WTC11 (cell line): ENCODE data around the gene PRKCZ. TPM values are rescaled to one million over a fixed set of nuclear protein-coding genes. Genes with fewer than 3 reads are reported as not detected.

Experiments
- ATAC-seq: fragments of 200-7000 bp; cut with Tn5 transposase; 2 replicates; pipeline ENCODE4 v1.10.0; 2021; ENCODE audit warnings: mild to moderate bottlenecking, moderate library complexity
- CTCF ChIA-PET: fragments of 300-600 bp; sonication (Branson Sonifier 250); formaldehyde crosslinking; loops from one replicate; lab custom pipeline; 2021; ENCODE audit warnings: antibody characterized with exemption; lab: Charles Lee
- POLR2A ChIA-PET: fragments of 350-600 bp; sonication (Branson Sonifier 250); formaldehyde crosslinking; loops from one replicate; lab custom pipeline; 2021; ENCODE audit warnings: antibody characterized with exemption; lab: Charles Lee
- DNase-seq: peaks from one replicate; pipeline ENCODE4 v3.0.0; 2021; ENCODE audit warnings: low spot score
- H3K27ac Mint-ChIP-seq: 2 replicates; pipeline ENCODE4 v1.8.0; 2021; ENCODE audit warnings: mixed read lengths
- H3K27me3 Mint-ChIP-seq: 2 replicates; pipeline ENCODE4 v1.8.0; 2021; ENCODE audit warnings: low read depth, mild to moderate bottlenecking, moderate library complexity, mixed read lengths
- H3K36me3 Mint-ChIP-seq: 2 replicates; pipeline ENCODE4 v1.8.0; 2021; ENCODE audit warnings: mixed read lengths
- H3K4me1 Mint-ChIP-seq: 2 replicates; pipeline ENCODE4 v1.8.0; 2022; ENCODE audit warnings: mixed read lengths
- H3K4me3 Mint-ChIP-seq: 2 replicates; pipeline ENCODE4 v1.8.0; 2021; ENCODE audit warnings: mild to moderate bottlenecking, moderate library complexity, mixed read lengths
- H3K9me3 Mint-ChIP-seq: 2 replicates; pipeline ENCODE4 v1.8.0; 2021; ENCODE audit warnings: mixed read lengths
- CBFB ChIP-seq: sonication (generic); formaldehyde crosslinking; IDR thresholded peaks from 2 replicates; pipeline ENCODE4 v1.8.1; 2022; ENCODE audit warnings: mild to moderate bottlenecking, low read depth, missing genetic modification reagents
- CREM ChIP-seq: sonication (generic); formaldehyde crosslinking; IDR thresholded peaks from 2 replicates; pipeline ENCODE4 v1.8.1; 2022; ENCODE audit warnings: mild to moderate bottlenecking, missing genetic modification reagents, moderate library complexity
- HMGXB4 ChIP-seq: sonication (generic); formaldehyde crosslinking; IDR thresholded peaks from 2 replicates; pipeline ENCODE4 v1.8.1; 2023; ENCODE audit warnings: mild to moderate bottlenecking, moderate library complexity, missing genetic modification reagents
- IRF2 ChIP-seq: sonication (generic); formaldehyde crosslinking; IDR thresholded peaks from 2 replicates; pipeline ENCODE4 v1.8.0; 2022; ENCODE audit warnings: low read depth, missing genetic modification reagents, borderline replicate concordance
- JAZF1 ChIP-seq: fragments of 250-450 bp; sonication (Bioruptor Pico); IDR thresholded peaks from 2 replicates; pipeline ENCODE4 v1.9.0; 2021; ENCODE audit warnings: moderate library complexity, mild to moderate bottlenecking, inconsistent platforms
- JUN ChIP-seq: sonication (generic); formaldehyde crosslinking; IDR thresholded peaks from 2 replicates; pipeline ENCODE4 v1.8.0; 2023; ENCODE audit warnings: mild to moderate bottlenecking, missing genetic modification reagents
- NFE2L1 ChIP-seq: sonication (generic); formaldehyde crosslinking; IDR thresholded peaks from 2 replicates; pipeline ENCODE4 v1.8.1; 2023; ENCODE audit warnings: missing genetic modification reagents
- NR1H2 ChIP-seq: sonication (generic); formaldehyde crosslinking; IDR thresholded peaks from 2 replicates; pipeline ENCODE4 v1.9.0; 2021; ENCODE audit warnings: mild to moderate bottlenecking, moderate library complexity, missing genetic modification reagents
- NR3C1 ChIP-seq: sonication (generic); formaldehyde crosslinking; conservative IDR thresholded peaks from 2 replicates; pipeline ENCODE4 v1.8.1; 2023; ENCODE audit warnings: low read depth, mild to moderate bottlenecking, missing genetic modification reagents
- PRRX2 ChIP-seq: fragments of 250-450 bp; sonication (Bioruptor Pico); IDR thresholded peaks from 2 replicates; pipeline ENCODE4 v1.8.0; 2021; ENCODE audit warnings: mild to moderate bottlenecking
- RELA ChIP-seq: sonication (generic); formaldehyde crosslinking; IDR thresholded peaks from 2 replicates; pipeline ENCODE4 v1.8.1; 2022; ENCODE audit warnings: missing genetic modification reagents, mild to moderate bottlenecking, borderline replicate concordance
- SOX15 ChIP-seq: fragments of 250-450 bp; sonication (Bioruptor Pico); IDR thresholded peaks from 2 replicates; pipeline ENCODE4 v1.9.0; 2021; ENCODE audit warnings: mild to moderate bottlenecking
- TEAD4 ChIP-seq: sonication (generic); formaldehyde crosslinking; IDR thresholded peaks from 2 replicates; pipeline ENCODE4 v1.8.0; 2022; ENCODE audit warnings: mild to moderate bottlenecking, missing genetic modification reagents
- USF1 ChIP-seq: sonication (generic); formaldehyde crosslinking; IDR thresholded peaks from 2 replicates; pipeline ENCODE4 v1.8.0; 2022; ENCODE audit warnings: mild to moderate bottlenecking, missing genetic modification reagents
- ZMAT4 ChIP-seq: fragments of 250-450 bp; sonication (Bioruptor Pico); IDR thresholded peaks from 2 replicates; pipeline ENCODE4 v1.9.0; 2021; ENCODE audit warnings: mild to moderate bottlenecking
- ZNF121 ChIP-seq: sonication (generic); formaldehyde crosslinking; IDR thresholded peaks from 2 replicates; pipeline ENCODE4 v1.8.0; 2023; ENCODE audit warnings: missing genetic modification reagents
- ZNF416 ChIP-seq: fragments of 250-450 bp; sonication (Bioruptor Pico); IDR thresholded peaks from 2 replicates; pipeline ENCODE4 v1.9.0; 2021; ENCODE audit warnings: mild to moderate bottlenecking, inconsistent platforms
- ZNF512 ChIP-seq: sonication (generic); formaldehyde crosslinking; IDR thresholded peaks from 2 replicates; pipeline ENCODE4 v1.8.1; 2022; ENCODE audit warnings: missing genetic modification reagents, borderline replicate concordance
- total RNA-seq: library from RNA; stranded (reverse); gene quantifications from 3 replicates; pipeline ENCODE4 v1.2.3, GENCODE V29; 2021
- TF ChIP-seq, protein P1 (sequence below): fragments of 250-450 bp; sonication (Bioruptor Pico); IDR thresholded peaks from 2 replicates; pipeline ENCODE4 v2.1.2; 2022; ENCODE audit warnings: mild to moderate bottlenecking, moderate library complexity
- TF ChIP-seq, protein P2 (sequence below): sonication (generic); formaldehyde crosslinking; conservative IDR thresholded peaks from 2 replicates; pipeline ENCODE4 v1.8.1; 2023; ENCODE audit warnings: mild to moderate bottlenecking, low read depth, missing genetic modification reagents, moderate library complexity
- TF ChIP-seq, protein P3 (sequence below): sonication (generic); formaldehyde crosslinking; IDR thresholded peaks from 2 replicates; pipeline ENCODE4 v1.8.0; 2022; ENCODE audit warnings: mild to moderate bottlenecking, missing genetic modification reagents
- TF ChIP-seq, protein P4 (sequence below): sonication (generic); formaldehyde crosslinking; IDR thresholded peaks from 2 replicates; pipeline ENCODE4 v1.8.1; 2022; ENCODE audit warnings: low read depth, missing genetic modification reagents, borderline replicate concordance

PRKCZ gene
- total RNA-seq, 1 experiment from 2014 or later: 52.5 TPM

DNA sequence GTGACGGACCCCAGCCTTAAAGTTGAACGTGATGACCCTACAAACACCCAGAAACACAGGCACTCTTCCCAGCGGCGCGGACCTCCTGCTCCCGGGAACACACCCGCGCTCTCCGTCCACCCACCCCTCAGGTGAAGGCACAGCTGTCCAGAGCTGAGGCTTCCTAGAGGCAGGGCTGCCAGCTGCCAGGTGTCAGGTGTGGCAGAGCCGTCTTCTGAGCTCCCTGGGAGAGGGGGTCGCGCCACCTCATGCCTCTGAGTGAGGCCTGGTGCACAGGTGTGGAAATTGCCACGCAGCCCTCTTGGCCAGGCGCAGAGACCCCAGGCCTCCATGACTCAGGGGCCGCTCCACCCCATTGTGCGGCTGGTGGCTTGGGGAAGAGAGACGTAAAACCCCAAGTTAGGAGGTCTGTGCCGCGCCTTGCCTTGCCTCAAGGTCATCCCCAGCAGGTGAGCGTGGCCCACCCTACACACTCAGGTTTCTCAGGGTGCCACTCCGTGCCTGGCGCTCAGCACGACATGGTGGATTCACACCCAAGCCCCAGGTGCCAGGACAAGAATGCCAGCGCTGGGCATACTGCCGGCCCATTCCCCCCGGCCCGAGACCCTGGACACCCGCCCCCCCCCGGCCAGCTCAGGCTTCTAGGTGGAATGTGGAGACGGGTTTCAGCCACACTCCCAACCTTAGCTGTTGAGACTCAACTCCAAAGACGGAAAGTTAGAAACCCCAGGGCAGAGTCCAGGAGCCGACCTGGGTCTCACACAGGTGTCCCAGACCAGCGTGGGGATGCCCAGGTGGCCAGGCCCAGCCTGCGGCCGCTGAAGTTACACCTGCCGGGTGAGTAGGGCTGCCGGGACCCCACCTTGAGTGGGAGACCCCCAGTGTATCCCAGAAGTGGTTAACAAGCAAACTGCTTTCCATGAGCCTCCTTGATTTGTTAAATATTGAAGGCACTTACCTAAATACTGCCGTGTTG lies 136.0 kb downstream of the PRKCZ start (continued):
- TF ChIP-seq, protein P1, sequence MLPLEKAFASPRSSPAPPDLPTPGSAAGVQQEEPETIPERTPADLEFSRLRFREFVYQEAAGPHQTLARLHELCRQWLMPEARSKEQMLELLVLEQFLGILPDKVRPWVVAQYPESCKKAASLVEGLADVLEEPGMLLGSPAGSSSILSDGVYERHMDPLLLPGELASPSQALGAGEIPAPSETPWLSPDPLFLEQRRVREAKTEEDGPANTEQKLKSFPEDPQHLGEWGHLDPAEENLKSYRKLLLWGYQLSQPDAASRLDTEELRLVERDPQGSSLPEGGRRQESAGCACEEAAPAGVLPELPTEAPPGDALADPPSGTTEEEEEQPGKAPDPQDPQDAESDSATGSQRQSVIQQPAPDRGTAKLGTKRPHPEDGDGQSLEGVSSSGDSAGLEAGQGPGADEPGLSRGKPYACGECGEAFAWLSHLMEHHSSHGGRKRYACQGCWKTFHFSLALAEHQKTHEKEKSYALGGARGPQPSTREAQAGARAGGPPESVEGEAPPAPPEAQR (CRISPR knock-in tag): no peak
- TF ChIP-seq, protein P2, sequence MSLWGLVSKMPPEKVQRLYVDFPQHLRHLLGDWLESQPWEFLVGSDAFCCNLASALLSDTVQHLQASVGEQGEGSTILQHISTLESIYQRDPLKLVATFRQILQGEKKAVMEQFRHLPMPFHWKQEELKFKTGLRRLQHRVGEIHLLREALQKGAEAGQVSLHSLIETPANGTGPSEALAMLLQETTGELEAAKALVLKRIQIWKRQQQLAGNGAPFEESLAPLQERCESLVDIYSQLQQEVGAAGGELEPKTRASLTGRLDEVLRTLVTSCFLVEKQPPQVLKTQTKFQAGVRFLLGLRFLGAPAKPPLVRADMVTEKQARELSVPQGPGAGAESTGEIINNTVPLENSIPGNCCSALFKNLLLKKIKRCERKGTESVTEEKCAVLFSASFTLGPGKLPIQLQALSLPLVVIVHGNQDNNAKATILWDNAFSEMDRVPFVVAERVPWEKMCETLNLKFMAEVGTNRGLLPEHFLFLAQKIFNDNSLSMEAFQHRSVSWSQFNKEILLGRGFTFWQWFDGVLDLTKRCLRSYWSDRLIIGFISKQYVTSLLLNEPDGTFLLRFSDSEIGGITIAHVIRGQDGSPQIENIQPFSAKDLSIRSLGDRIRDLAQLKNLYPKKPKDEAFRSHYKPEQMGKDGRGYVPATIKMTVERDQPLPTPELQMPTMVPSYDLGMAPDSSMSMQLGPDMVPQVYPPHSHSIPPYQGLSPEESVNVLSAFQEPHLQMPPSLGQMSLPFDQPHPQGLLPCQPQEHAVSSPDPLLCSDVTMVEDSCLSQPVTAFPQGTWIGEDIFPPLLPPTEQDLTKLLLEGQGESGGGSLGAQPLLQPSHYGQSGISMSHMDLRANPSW (CRISPR knock-in tag): no peak
- TF ChIP-seq SOX15 (CRISPR knock-in tag): no peak

DNA sequence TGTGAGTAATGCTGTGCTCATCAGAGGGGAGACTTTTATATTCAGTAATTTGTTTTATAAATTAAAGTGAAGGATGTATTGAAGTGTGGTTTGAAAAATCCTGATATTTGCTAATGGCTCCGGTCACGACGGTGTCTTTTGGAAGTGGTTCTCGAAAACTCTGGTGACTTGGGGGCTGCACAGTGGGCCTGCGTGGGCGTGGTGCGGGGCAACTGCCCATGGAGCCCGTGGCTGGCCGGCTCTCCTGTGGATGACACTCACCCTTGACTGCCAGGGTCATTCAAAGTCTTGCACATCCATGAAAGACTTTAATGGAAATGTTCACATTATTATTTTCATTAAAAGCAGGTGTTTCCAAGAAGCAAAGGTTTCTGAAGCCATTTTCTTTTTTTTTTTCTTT lies 136.7 kb downstream of the PRKCZ start:
- Mint-ChIP-seq H3K4me3 (no peak overlapping the region), H3K36me3 (peaks cover 13% of the 10 kb centered on the region), H3K4me1 (peaks cover 11% of the 10 kb centered on the region), H3K9me3 (no peaks in the 10 kb centered on the region), H3K27ac (no peak overlapping the region), H3K27me3 (no peaks in the 10 kb centered on the region)
- CTCF ChIA-PET: interaction anchor here (3.8 kb wide), 1 partner anchor 13 kb away, joined by 27 read pairs; no protein-coding TSS in a partner anchor
- ATAC-seq: no peak
- DNase-seq: no peak
- TF ChIP-seq CBFB (CRISPR knock-in tag) (no peak), NR3C1 (CRISPR knock-in tag) (no peak), CREM (CRISPR knock-in tag) (no peak), RELA (no peak), ZNF121 (CRISPR knock-in tag) (no peak), JAZF1 (CRISPR knock-in tag) (no peak), USF1 (no peak), NR1H2 (CRISPR knock-in tag) (no peak), ZMAT4 (no peak), NFE2L1 (CRISPR knock-in tag) (no peak), IRF2 (CRISPR knock-in tag) (no peak), ZNF416 (CRISPR knock-in tag) (no peak), HMGXB4 (no peak), PRRX2 (CRISPR knock-in tag) (no peak), TEAD4 (no peak), ZNF512 (no peak), JUN (no peak)
- TF ChIP-seq, protein P3, sequence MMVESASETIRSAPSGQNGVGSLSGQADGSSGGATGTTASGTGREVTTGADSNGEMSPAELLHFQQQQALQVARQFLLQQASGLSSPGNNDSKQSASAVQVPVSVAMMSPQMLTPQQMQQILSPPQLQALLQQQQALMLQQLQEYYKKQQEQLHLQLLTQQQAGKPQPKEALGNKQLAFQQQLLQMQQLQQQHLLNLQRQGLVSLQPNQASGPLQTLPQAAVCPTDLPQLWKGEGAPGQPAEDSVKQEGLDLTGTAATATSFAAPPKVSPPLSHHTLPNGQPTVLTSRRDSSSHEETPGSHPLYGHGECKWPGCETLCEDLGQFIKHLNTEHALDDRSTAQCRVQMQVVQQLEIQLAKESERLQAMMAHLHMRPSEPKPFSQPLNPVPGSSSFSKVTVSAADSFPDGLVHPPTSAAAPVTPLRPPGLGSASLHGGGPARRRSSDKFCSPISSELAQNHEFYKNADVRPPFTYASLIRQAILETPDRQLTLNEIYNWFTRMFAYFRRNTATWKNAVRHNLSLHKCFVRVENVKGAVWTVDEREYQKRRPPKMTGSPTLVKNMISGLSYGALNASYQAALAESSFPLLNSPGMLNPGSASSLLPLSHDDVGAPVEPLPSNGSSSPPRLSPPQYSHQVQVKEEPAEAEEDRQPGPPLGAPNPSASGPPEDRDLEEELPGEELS (CRISPR knock-in tag): no peak
- TF ChIP-seq, protein P4, sequence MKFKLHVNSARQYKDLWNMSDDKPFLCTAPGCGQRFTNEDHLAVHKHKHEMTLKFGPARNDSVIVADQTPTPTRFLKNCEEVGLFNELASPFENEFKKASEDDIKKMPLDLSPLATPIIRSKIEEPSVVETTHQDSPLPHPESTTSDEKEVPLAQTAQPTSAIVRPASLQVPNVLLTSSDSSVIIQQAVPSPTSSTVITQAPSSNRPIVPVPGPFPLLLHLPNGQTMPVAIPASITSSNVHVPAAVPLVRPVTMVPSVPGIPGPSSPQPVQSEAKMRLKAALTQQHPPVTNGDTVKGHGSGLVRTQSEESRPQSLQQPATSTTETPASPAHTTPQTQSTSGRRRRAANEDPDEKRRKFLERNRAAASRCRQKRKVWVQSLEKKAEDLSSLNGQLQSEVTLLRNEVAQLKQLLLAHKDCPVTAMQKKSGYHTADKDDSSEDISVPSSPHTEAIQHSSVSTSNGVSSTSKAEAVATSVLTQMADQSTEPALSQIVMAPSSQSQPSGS (CRISPR knock-in tag): no peak
- POLR2A ChIA-PET: no interaction called here
